Mucosa of descending colon (tissue), 3 donors: ENCODE measurements around the gene SLC2A5. TPM values are rescaled to one million over a fixed set of nuclear protein-coding genes. Genes with fewer than 3 reads are reported as not detected.
A peak's percentile ranks its signal among the peaks of the same experiment; 100 is the strongest.

Experiments
- ATAC-seq: fragments of 200-7000 bp; cut with Tn5 transposase; one replicate; pipeline ENCODE4 v1.9.1; 2020; ENCODE audit warnings: mild to moderate bottlenecking, moderate library complexity
- DNase-seq, 3 donors: peaks; one replicate each; pipeline ENCODE4 v3.0.0-alpha.2; 2020
- H3K36me3 ChIP-seq: fragments of 200-600 bp; one replicate; pipeline ENCODE4 v1.8.0; 2021; ENCODE audit warnings: low read depth, mild to moderate bottlenecking
- H3K4me1 ChIP-seq: fragments of 200-600 bp; one replicate; pipeline ENCODE4 v1.8.0; 2021; ENCODE audit warnings: low read depth, mild to moderate bottlenecking
- H3K4me3 ChIP-seq: fragments of 200-600 bp; one replicate; pipeline ENCODE4 v1.8.0; 2021; ENCODE audit warnings: mild to moderate bottlenecking
- H3K9me3 ChIP-seq: fragments of 200-600 bp; one replicate; pipeline ENCODE4 v1.8.0; 2021; ENCODE audit warnings: mild to moderate bottlenecking
- intact Hi-C, 2 donors: fragments of 100-400 bp; cut with DNase I in 1 of 2; cut with micrococcal nuclease in 1 of 2; formaldehyde crosslinking; loops; one replicate each; pipeline versions ENCODE4 v1.11.0 to v1.11.1; 2022; cut with DNase I, micrococcal nuclease
- total RNA-seq, 3 donors: library from RNA; stranded (reverse); fragmentation: NEBNext Ultra II Directional in 2 of 3; extraction: Animal tissue kit (Norgen Biotek cat#: 25700) in 2 of 3; gene quantifications; one replicate each; pipeline versions ENCODE4 v1.2.1 to v1.2.4, GENCODE V29; 2021 to 2023
- TF ChIP-seq, protein P1 (sequence below): fragments of 200-600 bp; IDR thresholded peaks from one replicate; pipeline ENCODE4 v1.8.0; 2022; ENCODE audit warnings: antibody characterized with exemption, mild to moderate bottlenecking
- donor health status: DM: no; HTN: no; CAD: no; lungs with moderate emphysema.
- donor health status: DM: no; HTN: no; CAD: no.
- donor health status: DM: no; HTN: yes; CAD: no.

Gene SLC2A5
- total RNA-seq, 3 donors from 2014 or later: 4.4 to 34.5 (median 7.8) TPM

DNA sequence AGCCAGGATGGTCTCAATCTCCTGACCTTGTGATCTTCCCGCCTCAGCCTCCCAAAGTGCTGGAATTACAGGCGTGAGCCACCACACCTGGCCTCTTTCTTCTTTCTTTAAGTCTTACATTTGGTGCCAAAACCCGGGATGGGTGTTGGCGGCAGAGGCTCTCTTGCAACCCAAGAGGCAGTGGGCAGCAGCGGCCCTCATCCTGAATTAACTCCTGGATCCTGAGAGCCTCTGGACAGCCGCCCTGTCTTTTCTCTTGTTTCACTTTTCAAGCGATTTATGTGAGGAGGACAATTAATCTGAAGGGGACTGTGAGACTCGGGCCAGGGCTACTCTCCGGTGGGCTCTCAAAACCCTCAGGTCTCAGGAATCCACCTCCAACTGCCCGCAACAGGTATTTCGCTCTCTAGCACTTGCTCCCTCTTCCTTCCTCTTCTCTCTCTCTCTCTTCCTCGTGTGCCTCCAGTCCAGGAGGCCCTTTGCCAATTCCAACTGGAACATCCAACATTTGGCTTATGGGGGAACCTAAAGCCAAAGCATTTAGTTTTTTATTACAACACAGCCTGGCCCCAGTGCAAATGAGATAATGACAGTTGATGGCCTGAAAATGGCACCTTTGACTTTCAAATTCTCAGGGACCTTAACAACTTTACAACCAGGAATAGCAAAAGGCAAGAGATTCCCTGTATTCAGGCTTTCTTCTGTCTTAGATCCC lies 18.1 kb upstream of the SLC2A5 start:
- Histone ChIP-seq H3K4me1 (peaks cover 7% of the 10 kb centered on the region), H3K9me3 (no peaks in the 10 kb centered on the region), H3K4me3 (no peak overlapping the region), H3K36me3 (no peaks in the 10 kb centered on the region)
- TF ChIP-seq, protein P1, sequence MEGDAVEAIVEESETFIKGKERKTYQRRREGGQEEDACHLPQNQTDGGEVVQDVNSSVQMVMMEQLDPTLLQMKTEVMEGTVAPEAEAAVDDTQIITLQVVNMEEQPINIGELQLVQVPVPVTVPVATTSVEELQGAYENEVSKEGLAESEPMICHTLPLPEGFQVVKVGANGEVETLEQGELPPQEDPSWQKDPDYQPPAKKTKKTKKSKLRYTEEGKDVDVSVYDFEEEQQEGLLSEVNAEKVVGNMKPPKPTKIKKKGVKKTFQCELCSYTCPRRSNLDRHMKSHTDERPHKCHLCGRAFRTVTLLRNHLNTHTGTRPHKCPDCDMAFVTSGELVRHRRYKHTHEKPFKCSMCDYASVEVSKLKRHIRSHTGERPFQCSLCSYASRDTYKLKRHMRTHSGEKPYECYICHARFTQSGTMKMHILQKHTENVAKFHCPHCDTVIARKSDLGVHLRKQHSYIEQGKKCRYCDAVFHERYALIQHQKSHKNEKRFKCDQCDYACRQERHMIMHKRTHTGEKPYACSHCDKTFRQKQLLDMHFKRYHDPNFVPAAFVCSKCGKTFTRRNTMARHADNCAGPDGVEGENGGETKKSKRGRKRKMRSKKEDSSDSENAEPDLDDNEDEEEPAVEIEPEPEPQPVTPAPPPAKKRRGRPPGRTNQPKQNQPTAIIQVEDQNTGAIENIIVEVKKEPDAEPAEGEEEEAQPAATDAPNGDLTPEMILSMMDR: no peak
- DNase-seq: peak in 1 of 3 donors; percentile 8
- no peak for ATAC-seq
- intact Hi-C loops: no loop called here

- no peak for ATAC-seq
- H3K36me3 ChIP-seq: no peaks in the 10 kb centered on the region
- no peak overlapping the region for H3K4me3 ChIP-seq
- TF ChIP-seq, protein P1: no peak
- no peaks in the 10 kb centered on the region for H3K9me3 ChIP-seq
- intact Hi-C loops: no loop called here
- H3K4me1 ChIP-seq: peaks cover 7% of the 10 kb centered on the region
- no peak for DNase-seq
Measured at GRCh38 chr1:9086796-9087195, 17.4 kb upstream of the SLC2A5 start.

DNA sequence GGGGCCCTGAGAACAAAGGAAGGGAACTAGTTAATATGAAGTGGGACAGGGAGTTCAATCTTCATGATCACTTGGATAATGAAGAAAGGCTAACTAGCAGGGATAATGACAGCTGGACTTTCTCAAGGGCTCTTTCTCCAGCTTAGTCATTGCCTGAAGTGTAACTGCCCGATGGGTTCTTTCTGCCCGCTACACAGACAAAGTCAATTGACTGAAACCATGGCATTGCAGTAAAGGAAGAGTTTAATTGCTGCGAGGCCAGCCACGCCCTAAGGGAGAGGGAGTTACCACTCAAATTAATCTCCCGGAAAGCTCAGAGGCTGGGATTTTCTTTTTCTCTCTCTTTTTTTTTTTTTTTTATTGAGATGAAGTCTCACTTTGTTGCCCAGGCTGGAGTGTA lies 16.6 kb upstream of the SLC2A5 start:
- peak in 1 of 3 donors; percentile 7 for DNase-seq
- Histone ChIP-seq H3K36me3 (no peaks in the 10 kb centered on the region), H3K9me3 (no peaks in the 10 kb centered on the region), H3K4me3 (no peak overlapping the region), H3K4me1 (peaks cover 7% of the 10 kb centered on the region)
- ATAC-seq: peak; percentile 83
- intact Hi-C loops: no loop called here
- TF ChIP-seq, protein P1: no peak

DNA sequence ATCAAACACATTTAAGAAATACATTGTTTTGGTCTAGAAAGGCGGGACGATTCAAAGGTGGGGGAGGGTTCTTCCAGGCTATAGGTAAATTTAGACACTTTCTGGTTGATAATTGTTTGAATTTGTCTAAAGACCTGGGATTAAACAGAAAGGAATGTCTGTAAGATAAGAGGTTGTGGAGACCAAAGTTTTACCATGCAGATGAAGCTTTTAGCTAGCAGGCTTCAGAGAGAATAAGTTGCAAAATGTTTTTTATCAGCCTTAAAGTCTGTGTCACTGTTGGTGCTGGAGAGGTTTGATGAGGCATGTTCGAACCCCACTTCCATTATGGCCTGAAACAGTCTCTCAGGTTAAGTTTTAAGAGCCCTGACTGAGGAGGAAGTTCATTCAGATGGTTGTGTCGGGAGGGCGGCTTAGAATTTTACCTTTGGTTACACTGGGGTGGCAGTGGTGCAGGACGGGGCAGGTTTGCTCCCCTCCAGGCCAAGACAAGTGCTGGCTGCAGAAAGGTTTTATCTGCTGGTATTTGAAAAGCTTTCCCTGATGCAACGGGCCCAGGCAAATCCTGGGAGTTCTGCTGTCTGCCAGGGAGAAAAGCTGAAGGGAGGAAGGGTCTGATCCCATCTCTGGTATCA lies 16.0 kb upstream of the SLC2A5 start:
- ATAC-seq (no peak), DNase-seq (peak in 1 of 3 donors; percentile 4)
- Histone ChIP-seq H3K4me3 (no peak overlapping the region), H3K4me1 (peaks cover 7% of the 10 kb centered on the region), H3K9me3 (no peaks in the 10 kb centered on the region), H3K36me3 (no peaks in the 10 kb centered on the region)
- intact Hi-C loops: no loop called here
- TF ChIP-seq, protein P1: no peak

GRCh38 chr1:9084906-9085305 lies 15.5 kb upstream of the SLC2A5 start:
- Histone ChIP-seq H3K36me3 (no peaks in the 10 kb centered on the region), H3K9me3 (no peaks in the 10 kb centered on the region), H3K4me1 (peaks cover 7% of the 10 kb centered on the region), H3K4me3 (no peak overlapping the region)
- intact Hi-C loops: no loop called here
- TF ChIP-seq, protein P1: no peak
- ATAC-seq (no peak), DNase-seq (no peak)
